Measurements from ENCODE around the gene CRADD.
"Not testable (repeated sequence)": the region's sequence is repeated elsewhere in the genome, so short reads cannot be mapped to it uniquely, and the experiment has no call there.

The CRADD gene

GRCh38 chr12:93913845-93914244 is 236.7 kb downstream of the CRADD start:
- DNase-seq = no peak

- no peak for DNase-seq
Measured at GRCh38 chr12:93914281-93914680, 237.1 kb downstream of the CRADD start.

DNA sequence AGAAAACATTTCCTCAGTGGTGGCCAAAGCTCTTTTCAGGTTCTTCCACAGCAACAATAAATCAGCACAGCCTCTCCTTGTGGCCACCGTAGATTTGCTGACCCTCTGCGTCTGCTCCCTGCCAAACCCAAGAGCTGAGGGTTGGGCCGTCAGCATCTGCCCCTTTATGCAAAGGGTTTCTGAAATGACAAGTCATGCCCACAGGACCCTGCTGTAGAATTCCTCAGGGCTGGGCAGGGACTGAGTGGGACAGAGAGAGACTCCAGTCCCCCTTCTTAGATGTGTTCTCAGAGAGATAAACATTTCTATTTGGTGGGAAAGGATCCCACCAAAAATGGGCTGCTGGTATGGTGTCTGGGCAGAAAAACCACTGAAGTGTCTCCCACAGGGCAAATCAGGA is 238.2 kb downstream of the CRADD start:
- no peak for DNase-seq

DNA sequence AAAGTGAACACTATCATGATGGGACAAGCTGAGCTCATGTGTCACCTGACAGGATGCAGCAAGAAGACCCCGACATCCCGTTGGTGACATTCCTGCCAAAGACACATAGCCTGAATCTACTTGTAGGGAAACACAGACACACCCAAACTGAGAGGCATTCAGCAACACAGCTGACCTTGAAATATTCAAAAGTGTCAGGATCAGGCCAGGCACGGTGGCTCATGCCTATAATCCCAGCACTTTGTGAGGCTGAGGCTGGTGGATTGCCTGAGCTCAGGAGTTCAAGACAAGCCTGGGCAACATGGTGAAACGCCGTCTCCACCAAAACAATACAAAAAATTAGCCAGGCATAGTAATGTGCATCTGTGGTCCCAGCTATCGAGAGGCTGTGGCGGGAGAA is 239.2 kb downstream of the CRADD start:
- no peak for DNase-seq

DNA sequence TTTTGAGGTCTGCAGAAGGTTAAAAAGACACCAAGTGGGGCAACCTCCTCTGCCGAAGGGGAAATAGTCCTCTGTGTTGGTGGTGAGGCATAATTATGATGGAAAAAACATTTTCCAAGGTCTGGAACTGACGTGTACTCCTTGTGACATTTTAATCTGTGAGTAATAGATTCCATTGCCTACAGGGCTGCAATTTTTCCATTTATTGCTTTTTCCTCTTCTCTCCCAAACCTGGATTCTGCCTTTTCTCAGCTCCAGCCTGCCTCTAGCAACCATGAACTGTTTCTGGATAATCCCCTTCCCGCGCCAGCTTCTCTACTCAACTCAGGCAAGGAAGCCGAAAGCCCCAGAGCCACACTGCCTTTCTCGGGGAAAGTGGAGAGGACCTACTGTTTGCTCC is 241.1 kb downstream of the CRADD start:
- DNase-seq = no peak

DNA sequence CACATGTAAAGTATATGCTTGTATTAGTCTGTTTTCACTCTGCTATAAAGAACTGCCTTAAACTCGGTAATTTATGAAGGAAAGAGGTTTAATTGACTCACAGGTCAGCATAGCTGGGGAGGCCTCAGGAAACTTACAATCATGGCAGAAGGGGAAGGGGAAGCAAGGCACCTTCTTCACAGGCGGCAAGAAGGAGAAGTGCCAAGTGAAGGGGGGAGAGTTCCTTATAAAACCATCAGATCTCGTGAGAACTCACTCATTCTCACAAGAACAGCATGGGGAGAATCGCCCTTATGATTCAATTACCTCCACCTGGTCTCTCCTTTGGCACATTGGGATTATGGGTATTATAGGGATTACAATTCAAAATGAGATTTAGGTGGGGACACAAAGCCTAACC is 241.7 kb downstream of the CRADD start:
- no peak for DNase-seq

DNA sequence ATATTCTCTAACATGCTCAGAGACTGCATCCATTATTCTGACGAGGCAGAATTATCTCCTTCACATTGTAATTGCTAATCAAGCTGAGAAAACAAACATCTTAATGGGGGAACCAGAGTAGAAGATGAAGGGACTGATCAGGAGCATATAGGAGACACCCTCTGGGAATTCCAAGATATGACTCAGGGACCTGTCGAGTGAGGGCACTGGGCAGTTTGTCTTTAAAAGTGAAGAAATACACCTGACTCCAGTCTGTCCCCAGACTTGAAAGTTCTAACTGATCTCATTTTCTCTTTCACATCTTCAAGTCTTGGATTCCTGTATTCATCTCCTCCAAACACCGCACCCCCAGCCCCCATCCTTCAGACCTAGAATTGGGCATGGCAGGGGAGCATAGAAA is 244.3 kb downstream of the CRADD start:
- no peak for DNase-seq

- no peak for DNase-seq
Measured at GRCh38 chr12:93922583-93923006, 245.4 kb downstream of the CRADD start.

DNA sequence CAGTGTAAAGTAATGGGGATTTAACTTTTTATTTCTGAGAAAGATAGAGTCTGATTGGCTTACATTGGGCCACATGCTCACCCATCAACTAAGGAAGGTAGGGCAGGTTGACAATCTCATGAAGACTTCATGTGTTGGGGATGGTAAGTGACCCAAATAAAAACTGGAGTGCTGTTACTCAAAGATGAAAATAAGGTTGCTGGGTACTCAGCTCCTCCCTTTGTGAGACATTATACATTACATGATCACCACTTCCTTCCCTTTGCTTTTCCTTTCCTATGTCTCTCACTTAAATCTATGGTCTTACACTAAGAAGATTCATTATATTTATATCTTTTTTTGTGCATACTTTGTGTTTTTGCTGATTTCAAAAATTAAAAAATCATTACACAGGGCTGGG is 247.2 kb downstream of the CRADD start:
- DNase-seq = no peak

GRCh38 chr12:93925585-93926205 is 248.5 kb downstream of the CRADD start:
- no peak for DNase-seq

DNA sequence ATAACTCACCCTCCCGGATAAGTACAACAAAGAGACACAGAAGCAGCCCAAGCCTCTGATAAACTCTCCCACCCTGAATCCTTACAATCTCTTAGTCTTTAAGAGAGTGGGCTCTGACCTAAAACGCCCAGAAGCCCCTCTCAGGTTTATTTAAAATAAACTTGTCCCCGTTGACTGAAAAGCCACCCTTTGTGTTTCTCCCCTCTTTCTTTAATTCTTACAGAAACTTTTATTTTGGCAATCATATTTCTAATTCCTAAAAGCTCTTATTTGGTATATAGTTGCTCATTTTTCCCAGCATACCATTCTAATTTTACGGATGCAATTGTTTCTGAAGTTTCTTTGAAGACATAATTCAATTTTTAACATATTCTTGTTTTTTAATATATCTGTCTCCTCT is 249.1 kb downstream of the CRADD start:
- no peak for DNase-seq

- DNase-seq = not testable (repeated sequence)
Measured at GRCh38 chr12:93929081-93929480, 251.9 kb downstream of the CRADD start.

GRCh38 chr12:93937812-93938211 is 260.6 kb downstream of the CRADD start:
- no peak for DNase-seq

- DNase-seq = no peak
Measured at GRCh38 chr12:93938317-93938716, 261.1 kb downstream of the CRADD start.

DNA sequence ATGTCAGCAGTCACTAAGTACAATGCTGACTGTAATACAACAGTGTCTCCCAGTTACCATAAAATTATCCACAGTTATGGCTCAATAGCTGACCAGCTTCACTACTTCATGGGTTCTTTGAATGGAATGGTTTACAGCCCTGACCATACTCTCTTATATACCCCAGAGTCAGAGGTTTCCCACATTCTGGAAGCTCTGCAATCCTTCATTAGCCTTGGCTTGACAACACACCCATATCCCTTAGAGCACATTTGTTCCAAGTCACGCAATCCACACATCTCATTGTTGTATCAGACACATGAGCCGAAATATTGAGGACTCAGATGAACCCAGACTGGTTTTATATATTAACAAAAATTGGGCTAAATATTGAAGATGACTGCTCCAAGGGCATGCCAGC is 261.8 kb downstream of the CRADD start:
- no peak for DNase-seq

DNA sequence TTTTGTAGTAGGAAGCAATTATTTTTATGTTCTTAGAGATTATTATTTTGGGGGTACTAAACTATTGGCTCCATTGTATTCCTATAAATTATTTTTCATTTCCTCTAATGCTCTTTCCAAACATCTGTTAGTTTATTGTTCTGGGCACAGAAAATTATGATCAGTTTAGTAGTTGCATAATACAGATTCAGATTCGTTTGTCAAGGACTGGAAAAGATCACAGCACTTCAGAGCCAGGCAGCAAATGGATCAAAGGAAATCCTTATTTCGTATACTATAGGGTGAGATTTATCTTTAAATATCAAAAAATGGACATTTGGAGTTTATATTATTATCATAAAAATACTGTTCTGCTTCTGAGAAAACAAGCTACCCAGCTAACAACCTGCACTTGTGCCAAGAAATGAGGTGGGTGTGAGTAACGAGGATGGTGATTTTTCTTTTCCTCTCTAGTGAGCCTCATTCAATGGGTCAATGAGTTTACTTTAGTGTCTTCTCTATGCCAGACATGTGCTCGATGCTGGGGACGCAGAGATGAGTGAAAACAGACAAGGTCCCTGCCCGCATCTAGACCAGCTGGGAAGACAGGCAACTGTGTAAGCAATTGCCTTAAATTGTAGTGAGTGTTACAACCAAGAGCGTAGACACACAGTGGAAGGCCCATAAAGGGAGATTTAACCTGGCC is 262.6 kb downstream of the CRADD start:
- DNase-seq = no peak

DNA sequence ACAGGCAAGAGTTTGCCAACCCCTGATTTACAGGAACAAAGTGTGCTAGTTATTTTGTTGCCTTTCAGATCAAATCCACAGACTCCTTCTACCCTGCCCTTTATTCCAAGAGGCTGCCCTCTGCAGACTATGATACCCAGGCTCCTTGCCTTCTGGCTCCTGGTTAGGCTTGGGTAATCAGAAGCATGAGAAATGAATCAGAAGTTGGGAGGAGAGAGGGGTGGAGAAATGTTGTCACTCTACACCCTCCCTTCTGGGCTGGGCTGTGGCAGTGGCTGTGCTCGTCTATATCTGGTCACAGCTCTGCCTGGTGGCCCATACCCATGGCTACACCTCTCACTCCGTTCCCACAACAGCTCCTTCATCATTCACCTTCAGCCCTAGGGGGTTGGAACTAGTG is 266.6 kb downstream of the CRADD start:
- no peak for DNase-seq

GRCh38 chr12:93944201-93944600 is 267.0 kb downstream of the CRADD start:
- no peak for DNase-seq
